ENCODE measurements around the gene TMEM62.
"Not testable (repeated sequence)": the region's sequence is repeated elsewhere in the genome, so short reads cannot be mapped to it uniquely, and the experiment has no call there.

The TMEM62 gene

DNA sequence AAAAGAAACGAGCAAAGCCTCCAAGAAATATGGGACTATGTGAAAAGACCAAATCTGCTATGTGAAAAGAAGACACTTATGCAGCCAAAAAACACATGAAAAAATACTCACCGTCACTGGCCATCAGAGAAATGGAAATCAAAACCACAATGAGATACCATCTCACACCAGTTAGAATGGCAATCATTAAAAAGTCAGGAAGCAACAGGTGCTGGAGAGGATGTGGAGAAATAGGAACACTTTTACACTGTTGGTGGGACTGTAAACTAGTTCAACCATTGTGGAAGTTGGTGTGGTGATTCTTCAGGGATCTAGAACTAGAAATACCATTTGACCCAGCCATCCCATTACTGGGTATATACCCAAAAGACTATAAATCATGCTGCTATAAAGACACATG, 43.8 kb downstream of the TMEM62 start:
- DNase-seq (ENCODE audit: low read depth in 2 of 2) = not testable (repeated sequence)

DNA sequence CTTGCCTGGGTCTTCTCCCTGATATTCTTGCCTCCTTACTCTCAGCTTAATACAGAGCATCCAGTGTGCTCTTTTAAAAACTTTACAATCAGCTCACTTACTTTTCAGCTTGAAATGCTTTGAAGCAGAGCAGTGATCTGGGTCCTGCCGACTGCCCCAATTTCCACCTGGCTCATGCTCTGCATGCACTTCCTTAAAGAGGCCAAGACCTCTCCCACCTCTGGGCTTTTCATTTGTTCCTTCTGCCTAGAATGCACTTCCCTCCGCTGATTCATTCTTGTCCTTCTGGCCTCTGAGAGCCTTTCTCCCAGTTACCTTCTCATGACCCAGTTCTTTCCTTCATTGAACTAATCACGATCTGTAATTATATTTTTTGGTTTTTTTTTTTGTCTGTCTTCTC, 49.9 kb downstream of the TMEM62 start:
- no peak for DNase-seq (ENCODE audit: low read depth in 2 of 2)

DNA sequence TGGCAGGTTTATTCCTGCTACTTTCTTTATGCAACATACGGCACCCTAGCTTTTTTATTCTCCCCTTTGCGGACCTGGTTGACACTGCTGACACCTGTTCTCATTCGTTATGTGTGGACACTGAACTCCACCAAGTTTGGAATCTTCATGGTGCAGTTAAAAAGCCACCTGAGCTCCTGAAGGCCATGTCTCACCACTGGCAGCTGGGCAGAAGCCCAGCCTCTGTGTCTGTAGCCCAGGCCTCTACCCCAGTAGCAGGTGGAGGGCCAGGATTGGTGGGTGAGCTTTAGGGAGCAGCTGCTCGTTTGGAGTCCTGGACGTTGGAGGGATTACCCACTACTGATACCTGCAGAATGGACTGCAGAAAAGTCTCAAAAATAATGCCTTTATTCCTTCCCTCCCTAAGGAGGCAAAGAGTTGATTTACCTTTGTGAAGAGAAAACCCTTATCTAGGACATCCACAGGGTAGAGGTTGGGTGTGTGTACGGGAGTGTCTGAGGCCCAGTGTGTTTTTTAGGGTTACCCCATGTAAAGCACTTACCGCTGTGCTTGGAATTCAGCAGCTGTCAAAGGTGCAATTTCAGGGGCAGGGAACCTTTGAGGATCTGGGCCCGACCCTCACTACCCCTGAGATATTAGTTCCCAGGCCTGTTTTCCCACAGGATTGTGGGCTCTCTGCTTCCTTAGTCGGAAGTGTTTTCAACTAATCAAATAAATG, 51.2 kb downstream of the TMEM62 start:
- DNase-seq (ENCODE audit: low read depth in 2 of 2) = no peak

DNA sequence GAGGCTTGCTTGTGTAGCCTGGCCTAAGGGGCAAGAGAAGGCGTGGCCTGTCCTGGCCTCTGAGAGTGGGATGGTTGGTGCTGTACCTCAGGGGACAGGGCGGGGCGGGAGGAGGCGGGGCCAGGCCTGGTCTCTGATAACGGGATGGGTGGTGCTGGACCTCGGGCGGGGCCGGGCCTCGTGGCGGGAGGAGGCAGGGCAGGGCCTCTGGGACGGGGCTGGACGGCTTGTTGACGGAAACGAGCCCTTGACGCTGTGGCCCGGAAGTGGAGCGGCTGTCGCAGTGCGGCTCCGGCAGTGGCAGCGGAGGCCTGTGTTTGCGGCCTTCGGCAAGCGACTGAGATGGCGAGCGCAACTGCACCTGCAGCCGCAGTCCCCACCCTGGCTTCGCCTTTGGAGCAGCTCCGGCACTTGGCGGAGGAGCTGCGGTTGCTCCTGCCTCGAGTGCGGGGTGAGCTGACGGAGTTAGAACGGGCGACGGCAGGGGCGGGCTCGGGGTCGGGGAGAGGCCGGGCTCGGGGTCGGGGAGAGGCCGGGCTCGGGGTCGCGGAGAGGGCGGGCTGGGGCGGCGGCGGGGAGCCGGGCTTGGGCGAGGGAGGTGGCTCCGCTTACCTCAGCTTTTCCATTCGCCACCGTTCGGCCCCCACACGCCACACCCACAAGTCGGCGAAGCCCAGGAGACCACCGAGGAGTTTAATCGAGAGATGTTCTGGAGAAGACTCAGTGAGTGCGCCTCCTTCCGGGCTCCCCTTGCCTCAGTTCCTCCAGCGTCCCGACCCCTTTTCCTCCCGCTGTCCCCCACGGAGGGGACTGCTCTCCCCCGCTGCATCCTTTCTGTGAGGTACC, 52.0 kb downstream of the TMEM62 start, which contains the start of gene CCNDBP1:
Gene CCNDBP1 (plus strand): TSS at position 247 of the 846 bp plus-strand sequence. CDS start 96 bp downstream, at position 343.
- peak; percentile 73 to 89 for DNase-seq (ENCODE audit: low read depth in 2 of 2)

DNA sequence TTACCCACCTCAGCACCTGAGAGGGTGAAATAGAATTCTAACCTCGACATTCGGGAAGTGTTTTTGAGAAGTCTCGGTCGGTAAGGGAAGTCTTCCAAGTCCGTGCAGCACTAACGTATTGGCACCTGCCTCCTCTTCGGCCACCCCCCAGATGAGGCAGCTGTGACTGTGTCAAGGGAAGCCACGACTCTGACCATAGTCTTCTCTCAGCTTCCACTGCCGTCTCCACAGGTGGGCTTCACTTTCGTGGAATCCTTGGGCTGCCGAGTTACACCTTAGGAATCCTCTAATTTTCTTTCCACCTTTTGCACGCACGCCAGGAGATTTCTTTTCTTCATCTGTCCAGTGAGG, 52.6 kb downstream of the TMEM62 start:
- no peak for DNase-seq (ENCODE audit: low read depth in 2 of 2)

DNA sequence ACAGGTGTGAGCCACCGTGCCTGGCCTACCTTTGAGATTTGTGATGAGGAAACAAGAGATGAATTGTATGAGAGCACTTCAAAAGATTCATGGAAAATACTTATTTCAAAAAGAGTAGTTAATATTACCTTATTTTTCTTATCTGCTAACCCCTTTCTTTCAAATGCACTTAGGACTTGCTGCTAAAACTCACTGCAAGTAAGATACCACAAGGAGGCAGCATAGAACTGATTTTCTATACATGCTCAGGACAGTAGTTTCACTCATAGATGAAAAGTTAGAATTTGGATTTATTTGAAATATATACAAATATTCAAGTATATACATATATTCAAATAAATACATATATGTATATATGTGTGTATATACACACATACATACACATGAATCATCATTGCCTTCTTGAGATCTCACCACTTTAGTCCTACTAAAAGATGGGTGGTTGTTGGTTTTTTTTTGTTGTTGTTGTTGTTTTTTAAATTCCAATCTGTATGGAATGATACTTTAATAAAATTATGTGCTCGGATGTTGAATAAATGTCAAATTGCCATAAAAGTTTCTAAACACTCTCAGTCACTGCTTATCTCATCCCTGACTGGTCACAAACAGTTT, 54.3 kb downstream of the TMEM62 start:
- no peak for DNase-seq (ENCODE audit: low read depth in 2 of 2)

DNA sequence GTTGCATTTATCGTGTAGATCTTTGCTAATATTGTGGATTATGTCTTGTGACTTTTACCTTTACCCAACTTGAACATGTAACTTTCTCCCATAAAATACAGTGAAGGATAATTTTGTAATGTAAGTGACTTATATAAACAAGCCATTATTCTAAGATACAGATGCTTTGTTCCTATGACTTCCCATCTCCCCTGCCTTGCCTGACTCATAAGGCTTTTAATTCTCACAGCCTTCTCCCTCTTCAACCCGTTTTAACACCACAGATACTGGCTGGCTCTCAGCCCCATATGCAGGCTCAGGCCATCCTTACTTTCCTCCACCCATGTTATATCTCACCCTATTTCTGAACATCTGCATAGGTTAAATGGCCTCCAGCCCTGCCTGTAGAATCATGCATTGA, 55.9 kb downstream of the TMEM62 start:
- no peak for DNase-seq (ENCODE audit: low read depth in 2 of 2)

DNA sequence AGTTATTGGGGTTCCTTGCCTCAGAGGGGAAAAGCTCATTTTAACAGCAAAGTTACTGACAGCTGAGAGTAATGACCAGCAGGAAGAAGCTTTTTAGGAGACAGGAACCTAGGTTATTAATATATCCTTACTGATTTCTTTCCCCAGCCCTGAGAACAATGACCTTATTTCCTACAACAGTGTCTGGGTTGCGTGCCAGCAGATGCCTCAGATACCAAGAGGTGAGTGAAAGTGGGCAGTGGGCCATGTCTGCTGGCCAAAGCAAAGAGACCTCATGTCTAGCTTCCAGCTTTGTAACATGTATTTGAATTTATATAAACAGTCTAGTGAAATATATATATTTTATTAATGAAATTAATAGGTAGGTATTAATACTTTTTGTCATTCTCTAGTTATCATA, 56.8 kb downstream of the TMEM62 start:
- DNase-seq (ENCODE audit: low read depth in 2 of 2) = no peak

DNA sequence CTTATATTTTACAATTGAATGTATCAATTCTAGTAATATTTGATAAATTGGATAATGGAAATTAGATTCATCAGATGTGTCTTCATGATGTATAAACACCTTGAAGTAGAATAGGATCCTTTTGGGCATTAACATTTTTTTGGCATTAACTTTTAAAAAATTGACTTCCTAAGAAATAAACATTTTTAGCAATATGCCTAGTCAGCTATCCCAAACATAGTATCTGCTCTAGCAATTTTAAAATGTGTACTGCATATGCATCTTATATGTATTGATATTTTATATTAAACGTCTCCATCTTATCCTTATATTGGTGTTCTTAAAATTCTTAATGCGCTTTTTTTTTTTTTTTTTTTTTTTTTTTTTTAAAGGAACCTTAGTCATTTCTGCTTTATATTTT, 60.3 kb downstream of the TMEM62 start:
- no peak for DNase-seq (ENCODE audit: low read depth in 2 of 2)

DNA sequence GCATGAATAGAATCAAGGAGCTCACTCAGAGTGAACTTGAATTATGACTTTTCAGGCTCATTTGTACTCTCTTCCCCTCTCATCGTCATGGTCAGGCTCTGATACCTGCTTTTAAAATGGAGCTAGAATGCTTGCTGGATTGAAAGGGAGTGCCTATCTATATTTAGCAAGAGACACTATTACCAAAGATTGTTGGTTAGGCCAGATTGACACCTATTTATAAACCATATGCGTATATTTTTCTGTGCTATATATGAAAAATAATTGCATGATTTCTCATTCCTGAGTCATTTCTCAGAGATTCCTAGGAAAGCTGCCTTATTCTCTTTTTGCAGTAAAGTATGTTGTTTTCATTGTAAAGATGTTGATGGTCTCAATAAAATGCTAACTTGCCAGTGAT, 61.4 kb downstream of the TMEM62 start:
- DNase-seq (ENCODE audit: low read depth in 2 of 2) = no peak

DNA sequence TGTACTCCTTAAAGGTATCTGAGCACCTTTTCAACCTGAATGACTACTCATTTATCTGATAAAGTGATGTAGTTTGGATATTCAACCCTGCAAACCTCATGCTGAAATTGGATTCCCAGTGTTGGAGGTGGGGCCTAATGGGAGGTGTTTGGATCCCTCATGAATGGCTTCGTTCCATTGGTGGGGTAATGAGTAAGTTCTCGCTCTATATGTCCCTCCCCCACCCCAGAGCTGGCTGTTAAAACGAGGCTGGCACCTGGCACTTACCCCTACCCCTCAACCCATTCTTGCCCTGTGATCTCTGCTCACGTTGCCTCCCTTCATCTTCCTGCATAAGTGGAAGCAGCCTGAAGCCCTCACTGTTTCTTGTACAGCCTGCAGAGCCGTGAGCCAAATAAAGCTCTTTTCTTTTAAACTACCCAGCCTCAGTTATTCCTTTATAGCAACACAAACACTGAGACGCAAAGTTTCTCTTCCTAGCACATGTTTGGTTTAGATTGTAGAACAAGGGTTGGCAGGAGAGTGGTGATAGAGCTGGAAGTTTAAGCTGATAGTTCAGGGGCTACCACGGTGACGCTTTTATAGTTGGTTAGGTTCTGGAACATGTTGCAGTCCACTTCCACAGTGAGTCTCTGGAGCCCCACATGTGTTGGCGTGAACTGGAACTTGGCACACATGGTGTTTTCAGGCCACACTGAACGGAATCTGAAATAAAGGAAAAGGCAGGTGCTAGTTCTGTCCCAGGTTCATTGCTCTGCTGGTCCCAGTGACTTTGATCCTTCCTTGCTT, 63.6 kb downstream of the TMEM62 start:
- no peak for DNase-seq (ENCODE audit: low read depth in 2 of 2)

DNA sequence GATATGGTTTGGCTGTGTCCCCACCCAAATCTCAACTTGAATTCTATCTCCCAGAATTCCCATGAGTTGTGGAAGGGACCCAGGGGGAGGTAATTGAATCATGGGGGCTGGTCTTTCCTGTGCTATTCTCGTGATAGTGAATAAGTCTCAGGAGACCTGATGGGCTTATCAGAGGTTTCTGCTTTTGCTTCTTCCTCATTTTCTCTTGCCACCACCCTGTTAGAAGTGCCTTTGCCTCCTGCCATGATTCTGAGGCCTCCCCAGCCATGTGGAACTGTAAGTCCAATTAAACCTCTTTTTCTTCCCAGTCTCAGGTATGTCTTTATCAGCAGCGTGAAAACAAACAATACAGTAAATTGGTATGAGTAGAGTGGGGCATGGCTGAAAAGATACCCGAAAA, 64.4 kb downstream of the TMEM62 start:
- DNase-seq (ENCODE audit: low read depth in 2 of 2) = not testable (repeated sequence)

DNA sequence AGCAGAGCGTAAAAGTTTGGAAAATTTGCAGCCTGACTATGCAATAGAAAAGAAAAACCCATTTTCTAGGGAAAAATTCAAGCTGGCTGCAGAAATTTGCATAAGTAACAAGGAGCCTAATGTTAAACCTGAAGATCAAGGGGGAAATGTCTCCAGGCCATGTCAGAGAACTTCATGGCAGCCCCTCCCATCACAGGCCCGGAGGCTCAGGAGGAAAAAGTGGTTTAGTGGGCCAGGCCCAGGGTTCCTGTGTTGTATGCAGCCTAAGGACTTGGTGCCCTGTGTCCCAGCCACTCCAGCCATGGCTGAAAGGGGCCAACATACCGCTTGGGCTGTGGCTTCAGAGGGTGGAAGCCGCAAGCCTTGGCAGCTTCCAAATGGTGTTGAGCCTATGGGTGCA, 65.2 kb downstream of the TMEM62 start:
- not testable (repeated sequence) for DNase-seq (ENCODE audit: low read depth in 2 of 2)

DNA sequence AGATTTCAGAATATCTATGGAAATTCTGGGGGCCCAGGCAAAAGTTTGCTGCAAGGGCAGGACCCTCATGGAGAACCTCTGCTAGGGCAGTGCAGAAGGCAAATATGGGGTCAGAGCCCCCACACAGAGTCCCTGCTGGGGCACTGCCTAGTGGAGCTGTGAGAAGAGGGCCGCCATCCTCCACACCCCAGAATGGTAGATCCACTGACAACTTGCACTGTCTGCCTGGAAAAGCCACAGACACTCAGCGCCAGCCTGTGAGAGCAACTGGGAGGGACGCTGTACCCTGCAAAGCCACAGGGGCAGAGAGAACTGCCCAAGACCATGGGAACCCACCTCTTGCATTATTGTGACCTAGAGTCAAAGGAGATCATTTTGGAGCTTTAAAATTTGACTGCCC, 65.6 kb downstream of the TMEM62 start:
- no peak for DNase-seq (ENCODE audit: low read depth in 2 of 2)

DNA sequence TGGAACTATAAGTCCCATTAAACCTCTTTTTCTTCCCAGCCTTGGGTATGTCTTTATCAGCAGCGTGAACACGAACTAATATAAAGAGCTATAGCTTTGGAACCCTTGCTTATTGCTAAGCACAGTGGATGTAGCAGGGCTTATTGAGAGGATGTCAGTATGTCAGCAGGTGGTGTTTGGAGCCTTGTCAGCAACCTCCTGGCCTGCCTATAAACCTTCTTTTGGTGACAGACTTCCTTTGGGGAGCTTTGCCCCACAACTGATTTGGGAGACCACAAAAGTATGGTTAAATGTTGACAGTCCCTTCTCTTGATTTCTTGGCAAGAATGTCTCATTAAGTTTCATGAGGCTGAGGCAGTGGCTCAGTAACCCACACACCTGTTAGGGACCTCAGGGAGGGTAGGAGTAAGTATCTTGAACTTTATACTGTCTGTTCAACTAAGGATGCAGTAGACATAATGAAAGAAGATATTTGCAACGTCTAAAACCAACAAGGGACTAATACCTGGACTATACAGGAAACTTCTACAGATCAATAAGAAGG, 66.6 kb downstream of the TMEM62 start:
- DNase-seq (ENCODE audit: low read depth in 2 of 2) = no peak

DNA sequence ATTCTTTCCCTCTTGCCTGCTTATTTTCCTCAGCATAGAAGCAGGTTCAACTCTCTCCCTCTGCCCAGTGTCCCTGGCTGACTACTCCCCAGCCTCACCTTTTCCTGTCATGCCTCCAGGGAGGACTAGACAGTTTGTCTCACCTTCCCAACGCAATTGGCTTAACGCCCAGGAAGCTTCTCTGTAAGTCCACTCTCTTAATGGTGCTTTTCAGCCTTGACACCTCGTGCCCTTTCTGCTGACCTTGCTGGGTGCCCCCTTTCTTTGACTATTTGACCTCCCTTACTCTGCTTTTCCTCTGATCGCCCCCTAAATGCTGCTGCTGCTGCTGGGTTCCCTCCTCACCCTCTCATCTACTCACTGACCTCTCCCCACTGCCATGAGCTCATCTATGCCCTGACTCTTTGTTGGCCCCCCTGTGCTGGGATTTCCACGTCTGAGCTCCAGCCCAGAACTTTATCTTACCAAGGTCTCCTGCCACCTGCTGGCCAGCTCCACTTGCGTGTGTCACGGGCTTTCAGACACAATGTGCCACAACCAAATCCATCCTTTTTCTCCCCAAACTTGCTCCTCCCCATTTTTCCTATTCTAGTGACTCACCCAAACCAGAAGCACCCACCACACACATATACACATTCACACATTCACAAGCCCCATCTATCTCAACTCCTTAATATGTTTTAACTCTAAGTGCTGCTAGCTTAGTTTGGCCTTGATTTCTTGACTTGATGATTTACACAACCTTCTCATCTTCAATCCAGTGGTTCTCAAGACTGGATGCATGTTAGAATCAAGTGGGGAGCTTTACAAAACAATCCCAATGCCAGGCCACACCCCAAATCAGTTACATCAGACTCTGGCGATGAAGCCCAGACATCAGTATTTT, 70.9 kb downstream of the TMEM62 start:
- DNase-seq (ENCODE audit: low read depth in 2 of 2) = peak; percentile 9 to 40

DNA sequence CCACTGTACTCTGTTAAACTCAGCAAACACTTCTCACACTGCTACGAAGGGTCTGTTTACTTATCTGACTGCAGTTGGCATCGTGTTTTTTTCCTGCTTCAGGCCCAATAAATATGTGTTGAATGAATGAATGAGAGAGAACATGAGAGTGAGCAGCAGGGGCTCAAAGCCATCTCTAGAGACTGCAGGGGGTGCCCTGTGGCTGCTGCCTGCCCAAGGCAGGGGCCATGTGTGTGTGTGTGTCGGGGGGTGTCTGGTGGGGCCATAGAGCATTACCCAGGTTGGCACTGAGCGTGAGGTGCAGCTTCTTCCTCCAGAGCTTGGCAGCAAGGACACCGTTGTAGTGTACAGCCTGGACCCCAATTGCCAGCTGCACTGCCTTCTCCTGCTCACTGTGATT, 72.7 kb downstream of the TMEM62 start:
- no peak for DNase-seq (ENCODE audit: low read depth in 2 of 2)

DNA sequence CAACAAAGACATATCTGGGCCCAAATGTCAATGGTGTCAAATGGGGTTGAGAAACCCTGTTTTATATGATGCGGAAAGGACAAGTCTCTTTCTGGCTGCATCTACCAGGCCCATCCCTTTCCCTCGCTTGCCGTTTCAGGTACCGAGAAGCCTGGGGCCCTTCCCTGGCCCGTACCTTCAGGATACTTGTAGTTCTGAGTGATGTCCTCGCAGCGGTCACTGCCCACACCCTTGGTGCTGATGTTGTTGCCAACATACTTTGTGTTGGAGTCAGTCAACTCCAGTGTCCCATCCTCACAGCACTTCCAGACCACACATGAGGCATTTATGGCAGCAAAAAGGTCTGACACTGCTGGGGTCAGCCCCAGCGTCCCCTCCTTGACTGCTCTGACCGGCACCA, 73.6 kb downstream of the TMEM62 start:
- DNase-seq (ENCODE audit: low read depth in 2 of 2) = no peak

DNA sequence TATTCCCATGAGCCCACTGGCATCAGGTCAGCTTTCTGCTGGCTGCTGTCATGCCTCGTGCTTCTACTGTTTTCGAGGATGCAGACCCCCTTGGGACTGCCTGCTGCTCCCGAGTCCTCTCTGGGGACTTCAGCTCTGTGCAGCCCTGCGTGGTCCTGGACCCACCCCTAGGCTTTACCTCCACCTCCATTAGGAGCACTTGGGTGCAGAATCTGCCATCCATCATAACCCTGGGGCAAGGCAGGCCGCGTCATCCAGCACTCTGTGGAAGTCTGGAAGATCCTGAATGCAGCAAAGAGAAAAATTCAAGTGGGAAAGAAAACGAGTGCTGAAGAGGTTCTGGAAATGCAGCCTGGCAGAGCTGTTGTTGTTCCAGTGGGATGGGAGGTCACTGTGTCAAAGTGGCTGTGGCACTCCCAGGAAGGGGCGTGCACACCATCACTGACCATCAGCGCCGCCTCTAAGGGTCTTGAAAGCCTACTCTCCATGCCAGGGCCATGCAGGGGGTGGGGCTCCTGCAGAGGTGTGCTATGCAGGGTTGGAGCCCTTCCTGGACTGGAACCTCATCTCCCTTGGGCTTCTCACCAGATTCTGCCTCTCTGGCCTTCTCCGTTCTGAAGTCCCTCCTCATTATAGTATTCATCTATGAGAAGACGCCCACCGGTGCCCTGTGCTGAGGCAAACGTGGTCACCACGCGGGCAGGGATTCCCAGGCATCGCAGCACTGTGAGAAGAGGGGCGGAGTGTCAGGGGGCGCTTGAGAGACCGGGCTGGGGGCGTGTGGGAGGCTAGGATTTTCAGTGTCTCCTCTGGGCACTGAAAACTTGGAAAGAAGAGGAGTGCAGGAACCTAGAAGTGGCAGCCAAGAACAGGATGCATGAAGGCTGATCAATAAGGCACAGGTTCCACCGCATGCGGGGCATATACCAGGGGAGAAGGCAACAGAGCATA, 74.9 kb downstream of the TMEM62 start:
- DNase-seq (ENCODE audit: low read depth in 2 of 2) = no peak

Data from activated CD4-positive, alpha-beta T cell treated with anti-CD3 and anti-CD28 coated beads for 24 hours (primary cell).